Small intestine (tissue), 7 donors: Measurements from ENCODE around the gene SULT1A3. TPM values are rescaled to one million over a fixed set of nuclear protein-coding genes. Genes with fewer than 3 reads are reported as not detected.
"Not testable (repeated sequence)": the region's sequence is repeated elsewhere in the genome, so short reads cannot be mapped to it uniquely, and the experiment has no call there.

Experiments used
- DNase-seq, 2 donors: peaks; one replicate each; pipeline versions ENCODE4 v3.0.0 to v3.0.0-alpha.2; 2013
- FAIRE-seq: peaks from 2 replicates; lab custom pipeline; 2012; peaks lifted over from hg19 to GRCh38; lab: Jason Lieb, UNC
- H3K27ac ChIP-seq, 3 donors: one replicate each; pipeline ENCODE4 v1.5.1; 2013; ENCODE audit warnings: low read length in 2 of 3, mild to moderate bottlenecking in 2 of 3, control low read depth in 1 of 3, inconsistent platforms in 1 of 3, low read depth in 1 of 3, moderate library complexity in 1 of 3
- H3K27me3 ChIP-seq, 3 donors: one replicate each; pipeline ENCODE4 v1.6.1; 2013; ENCODE audit warnings: low read length in 3 of 3, inconsistent platforms in 1 of 3; ENCODE audit not compliant: control insufficient read depth in 3 of 3, insufficient read depth in 3 of 3
- H3K36me3 ChIP-seq, 3 donors: one replicate each; pipeline ENCODE4 v1.6.1; 2013; ENCODE audit warnings: low read length in 3 of 3, inconsistent platforms in 1 of 3, low read depth in 1 of 3, mild to moderate bottlenecking in 1 of 3, moderate library complexity in 1 of 3; ENCODE audit not compliant: control insufficient read depth in 3 of 3, insufficient read depth in 2 of 3
- H3K4me1 ChIP-seq, 3 donors: one replicate each; pipeline ENCODE4 v1.6.1; 2013; ENCODE audit warnings: low read length in 2 of 3, inconsistent platforms in 1 of 3, low read depth in 1 of 3, mild to moderate bottlenecking in 1 of 3, moderate library complexity in 1 of 3; ENCODE audit not compliant: control insufficient read depth in 3 of 3, insufficient read depth in 2 of 3
- H3K4me3 ChIP-seq, 3 donors: one replicate each; pipeline ENCODE4 v1.5.1; 2013; ENCODE audit warnings: low read length in 3 of 3, control low read depth in 1 of 3, inconsistent platforms in 1 of 3, low read depth in 1 of 3, mild to moderate bottlenecking in 1 of 3, moderate library complexity in 1 of 3
- H3K9me3 ChIP-seq, 2 donors: one replicate each; pipeline ENCODE4 v1.6.1; 2013; ENCODE audit warnings: low read depth in 1 of 2, low read length in 1 of 2; ENCODE audit not compliant: control insufficient read depth in 2 of 2, insufficient read depth in 1 of 2
- WGBS, 3 donors: extraction: QIAGEN DNeasy Blood & Tissue Kit; methylation state at CpG; one replicate each; pipeline ENCODE4 v1.1.7; 2013; 5-methylcytosine and 5-hydroxymethylcytosine counted together
- polyA plus RNA-seq, 4 donors: library from polyadenylated mRNA; stranded (reverse) in 3 of 4; unstranded in 1 of 4; fragments of 200-250 nt in 3 of 4; fragments of 120-200 nt in 1 of 4; gene quantifications; one replicate each; pipeline versions ENCODE4 v1.2.1 to v1.2.3, GENCODE V29; 2013
- donor health status: healthy with polysubstance abuse.
- donor health status: control.
- donor health status: control.
- donor health status: Bipolar disorder and iron deficiency.
- donor health status: healthy.

Gene SULT1A3
- polyA plus RNA-seq, 4 donors, result 34.6 to 376 (median 148) TPM

DNA sequence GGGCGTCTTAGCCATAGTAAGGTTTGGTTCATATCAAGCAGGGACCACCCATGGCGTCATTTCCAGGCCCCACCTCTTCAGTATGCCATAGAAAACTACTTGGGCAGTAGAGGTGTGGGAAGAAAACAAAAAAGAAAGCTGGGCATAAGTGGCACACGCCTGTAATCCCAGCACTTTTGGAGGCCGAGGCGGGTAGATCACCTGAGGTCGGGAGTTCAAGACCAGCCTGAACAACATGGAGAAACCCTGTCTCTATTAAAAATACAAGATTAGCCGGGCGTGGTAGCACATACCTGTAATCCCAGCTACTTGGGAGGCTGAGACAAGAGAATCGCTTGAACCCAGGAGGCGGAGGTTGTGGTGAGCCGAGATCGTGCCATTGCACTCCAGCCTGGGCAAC lies 7.9 kb upstream of the SULT1A3 start:
- H3K27me3 ChIP-seq, H3K27ac ChIP-seq, H3K4me3 ChIP-seq, H3K9me3 ChIP-seq, H3K4me1 ChIP-seq, DNase-seq, FAIRE-seq: not testable (repeated sequence)
- H3K36me3 ChIP-seq, result peaks cover 0 to 21% (median 0%) of the 10 kb centered on the region in 3 donors
- 93 to 95% (median 94%) methylated on average over 3 to 4 of the region's 12 CpGs for WGBS, 3 donors

DNA sequence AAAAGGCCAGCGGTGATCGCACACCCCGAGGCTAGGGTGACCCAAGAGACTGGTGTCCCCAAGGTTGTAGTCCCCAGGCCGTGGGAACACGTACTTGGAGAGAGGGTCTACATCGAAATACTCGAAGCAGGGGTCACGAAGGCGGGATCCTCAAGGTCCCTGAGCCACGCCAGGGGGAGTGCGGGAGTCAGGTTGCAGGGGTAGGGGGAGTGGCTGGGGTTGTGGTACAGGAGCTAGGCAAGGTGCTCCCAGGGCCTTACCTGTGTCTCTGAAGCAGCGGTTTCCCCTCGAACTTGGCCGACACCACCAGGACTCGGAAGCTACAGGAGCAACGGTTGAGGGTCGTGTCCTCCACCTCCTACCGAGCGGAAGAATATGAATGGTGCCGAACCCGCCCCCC lies 6.0 kb upstream of the SULT1A3 start:
- not testable (repeated sequence) for H3K9me3 ChIP-seq, DNase-seq, H3K27me3 ChIP-seq, FAIRE-seq, H3K27ac ChIP-seq, H3K4me1 ChIP-seq, H3K4me3 ChIP-seq, H3K36me3 ChIP-seq
- WGBS, 3 donors, result no CpG with 5 or more reads among the region's 21 CpGs

DNA sequence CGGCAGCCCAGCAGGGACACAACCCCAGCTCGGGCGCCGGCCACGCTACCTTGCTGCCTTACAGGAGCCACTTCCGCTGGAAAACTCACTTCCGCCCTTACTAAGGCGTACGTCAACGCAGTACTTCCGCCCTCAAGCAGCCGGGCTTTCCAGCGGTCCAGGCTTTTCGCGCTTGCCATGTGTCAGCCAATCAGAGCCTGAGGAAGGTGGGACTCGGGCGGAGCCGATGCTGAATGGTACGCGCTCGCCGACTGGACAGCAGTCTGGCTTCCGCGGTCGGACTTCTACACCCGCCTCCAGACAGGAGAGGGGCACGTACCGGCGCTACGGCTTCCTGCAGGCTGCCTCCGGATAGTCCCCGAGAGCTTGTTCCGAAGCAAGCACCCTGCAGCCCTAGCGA lies 5.4 kb upstream of the SULT1A3 start, which contains the start of the genes BOLA2B and SLX1A:
TSS of gene BOLA2B (minus strand) at position 52 of the 400 bp plus-strand sequence. CDS start 71 bp downstream, outside the sequence.
TSS of gene SLX1A (plus strand) at position 261 of the 400 bp plus-strand sequence. CDS start 210 bp downstream, outside the sequence.
- H3K36me3 ChIP-seq, H3K9me3 ChIP-seq, H3K27me3 ChIP-seq, DNase-seq, FAIRE-seq, H3K4me1 ChIP-seq: not testable (repeated sequence)
- Histone ChIP-seq H3K4me3 (peak within 1 kb of the TSS in 2 of 3 donors; percentile 41 to 48), H3K27ac (peak within 1 kb of the TSS; percentile 65 to 82 (median 81))
- no CpG with 5 or more reads among the region's 34 CpGs for WGBS, 3 donors

- not testable (repeated sequence) for FAIRE-seq, H3K27me3 ChIP-seq, H3K9me3 ChIP-seq, H3K36me3 ChIP-seq, DNase-seq, H3K4me1 ChIP-seq
- Histone ChIP-seq H3K4me3 (peak overlapping the region in 2 of 3 donors; percentile 41 to 48), H3K27ac (peak overlapping the region; percentile 65 to 82 (median 81))
- 1 to 7% (median 5%) methylated on average over 13 to 18 of the region's 60 CpGs for WGBS, 3 donors
Observed at GRCh38 chr16:30194172-30194925, 4.7 kb upstream of the SULT1A3 start.

DNA sequence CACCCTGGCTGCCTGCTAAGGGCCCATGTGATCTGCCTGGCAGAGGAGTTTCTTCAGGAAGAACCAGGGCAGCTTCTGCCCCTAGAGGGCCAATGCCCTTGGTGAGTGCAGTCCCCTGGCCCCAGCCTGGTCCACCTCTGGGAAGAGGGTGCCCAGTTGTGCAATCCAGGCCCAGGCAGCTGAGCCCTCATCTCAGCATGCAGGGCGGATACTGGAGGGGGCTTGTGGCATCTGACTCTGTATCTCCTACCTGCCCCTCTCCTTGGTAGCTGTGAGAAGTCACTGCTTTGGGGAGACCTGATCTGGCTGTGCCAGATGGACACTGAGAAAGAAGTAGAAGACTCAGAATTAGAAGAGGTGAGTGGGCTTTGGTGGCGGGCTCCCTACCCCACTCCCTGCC lies 2.1 kb upstream of the SULT1A3 start:
- H3K27ac ChIP-seq, result peak overlapping the region in 2 of 3 donors; percentile 73 to 81
- H3K27me3 ChIP-seq, H3K36me3 ChIP-seq, H3K4me3 ChIP-seq, H3K4me1 ChIP-seq, H3K9me3 ChIP-seq, DNase-seq, FAIRE-seq: not testable (repeated sequence)
- 50 to 72% (median 54%) methylated on average over 1 of the region's 2 CpGs for WGBS, 3 donors

GRCh38 chr16:30199608-30200343 lies 721 bp downstream of the SULT1A3 start:
- H3K9me3 ChIP-seq, H3K27me3 ChIP-seq, H3K4me3 ChIP-seq, H3K4me1 ChIP-seq, FAIRE-seq, H3K36me3 ChIP-seq, H3K27ac ChIP-seq, DNase-seq: not testable (repeated sequence)
- no CpG with 5 or more reads among the region's 15 CpGs for WGBS, 3 donors

DNA sequence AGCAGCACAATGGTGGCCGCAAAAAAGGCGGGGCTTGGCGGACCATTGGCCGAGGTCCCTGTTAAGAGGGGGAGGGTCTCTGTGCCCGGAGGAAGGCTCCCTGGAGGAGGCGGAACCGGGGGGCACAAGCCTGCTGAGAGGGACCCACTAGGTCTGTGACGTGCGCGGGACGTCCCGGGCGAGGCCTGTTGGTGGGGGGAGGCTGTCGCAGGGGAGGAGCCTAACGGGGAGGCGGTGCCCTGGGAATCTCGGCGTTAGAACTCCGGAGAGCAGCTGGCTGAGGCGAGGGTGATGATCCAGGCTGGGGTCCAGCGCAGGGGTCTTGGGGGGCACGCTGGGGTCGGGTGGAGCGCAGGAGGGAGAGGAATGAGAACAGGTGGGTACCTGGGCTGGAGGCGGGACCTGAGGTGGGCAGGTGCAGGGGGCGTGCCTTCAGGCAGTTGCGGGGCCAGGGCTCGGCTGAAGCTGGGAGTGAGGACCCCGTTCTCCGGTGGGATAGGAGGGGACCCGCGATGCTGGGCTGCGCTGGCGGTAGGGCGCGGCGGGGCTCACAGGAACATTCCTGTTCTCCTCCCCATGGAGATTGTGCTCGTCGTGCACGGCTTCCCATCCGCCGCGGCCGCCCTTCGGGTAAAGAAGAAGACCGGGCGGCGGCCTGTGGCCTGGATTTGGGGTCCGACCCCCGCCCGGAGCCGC lies 6.6 kb downstream of the SULT1A3 start:
- H3K9me3 ChIP-seq, DNase-seq, FAIRE-seq, H3K36me3 ChIP-seq, H3K27ac ChIP-seq, H3K4me1 ChIP-seq, H3K27me3 ChIP-seq: not testable (repeated sequence)
- peak overlapping the region in 2 of 3 donors; percentile 41 to 43 for H3K4me3 ChIP-seq
- WGBS, 3 donors, result 0 to 1% (median 1%) methylated on average over 14 to 20 of the region's 52 CpGs

DNA sequence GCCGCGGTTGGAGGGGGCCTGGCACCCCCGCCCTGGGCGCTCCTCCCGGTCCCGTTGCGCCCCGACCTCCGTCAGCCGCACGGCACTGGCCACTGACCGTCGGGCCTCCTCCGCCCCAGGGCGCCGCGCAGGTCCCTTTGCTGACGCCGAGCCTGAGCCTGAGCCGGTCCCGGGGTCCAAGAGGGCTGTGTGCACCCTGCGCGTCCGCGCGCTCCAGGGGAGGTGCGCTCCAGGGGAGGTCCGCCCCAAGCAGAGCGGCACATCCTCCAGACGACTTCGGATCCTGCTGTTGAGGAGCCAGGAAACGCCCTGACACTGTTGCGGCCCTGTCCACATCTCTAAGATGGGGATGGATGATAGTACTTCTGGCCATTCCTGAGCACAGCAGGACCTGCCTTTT lies 7.2 kb downstream of the SULT1A3 start:
- H3K4me1 ChIP-seq, H3K36me3 ChIP-seq, DNase-seq, FAIRE-seq, H3K27ac ChIP-seq, H3K27me3 ChIP-seq, H3K9me3 ChIP-seq: not testable (repeated sequence)
- no CpG with 5 or more reads among the region's 33 CpGs for WGBS, 3 donors
- peak overlapping the region in 2 of 3 donors; percentile 41 to 43 for H3K4me3 ChIP-seq
